GM06990 (cell line): Measurements from ENCODE around the gene OSBP2.
"Not testable (repeated sequence)": the region's sequence is repeated elsewhere in the genome, so short reads cannot be mapped to it uniquely, and the experiment has no call there.

Source experiments
- DNase-seq: peaks from one replicate; pipeline ENCODE4 v3.0.0-alpha.2; 2011; ENCODE audit not compliant: insufficient read length; ENCODE audit errors: extremely low read depth
- H3K27me3 ChIP-seq: replicated peaks from 2 replicates; pipeline ENCODE4 v1.6.0; 2011; ENCODE audit warnings: low read length; ENCODE audit not compliant: control insufficient read depth, insufficient read depth
- H3K36me3 ChIP-seq: 2 replicates; pipeline ENCODE4 v1.5.1; 2011; ENCODE audit warnings: low read length; ENCODE audit not compliant: control insufficient read depth, insufficient read depth
- H3K4me3 ChIP-seq: replicated peaks from 2 replicates; pipeline ENCODE4 v1.5.1; 2011; ENCODE audit warnings: low read depth, mild to moderate bottlenecking, control low read depth, low read length
- TF ChIP-seq, protein P1 (sequence below): IDR thresholded peaks from 2 replicates; pipeline ENCODE4 v1.5.1; 2011; ENCODE audit warnings: low read length, control low read depth, mild to moderate bottlenecking, inconsistent platforms; ENCODE audit not compliant: insufficient read depth, poor library complexity, severe bottlenecking

The OSBP2 gene

GRCh38 chr22:30720263-30720837, 25.7 kb downstream of the OSBP2 start:
- Histone ChIP-seq H3K36me3 (no peaks in the 10 kb centered on the region), H3K27me3 (no peaks in the 10 kb centered on the region), H3K4me3 (no peak overlapping the region)
- DNase-seq = no peak
- TF ChIP-seq, protein P1, sequence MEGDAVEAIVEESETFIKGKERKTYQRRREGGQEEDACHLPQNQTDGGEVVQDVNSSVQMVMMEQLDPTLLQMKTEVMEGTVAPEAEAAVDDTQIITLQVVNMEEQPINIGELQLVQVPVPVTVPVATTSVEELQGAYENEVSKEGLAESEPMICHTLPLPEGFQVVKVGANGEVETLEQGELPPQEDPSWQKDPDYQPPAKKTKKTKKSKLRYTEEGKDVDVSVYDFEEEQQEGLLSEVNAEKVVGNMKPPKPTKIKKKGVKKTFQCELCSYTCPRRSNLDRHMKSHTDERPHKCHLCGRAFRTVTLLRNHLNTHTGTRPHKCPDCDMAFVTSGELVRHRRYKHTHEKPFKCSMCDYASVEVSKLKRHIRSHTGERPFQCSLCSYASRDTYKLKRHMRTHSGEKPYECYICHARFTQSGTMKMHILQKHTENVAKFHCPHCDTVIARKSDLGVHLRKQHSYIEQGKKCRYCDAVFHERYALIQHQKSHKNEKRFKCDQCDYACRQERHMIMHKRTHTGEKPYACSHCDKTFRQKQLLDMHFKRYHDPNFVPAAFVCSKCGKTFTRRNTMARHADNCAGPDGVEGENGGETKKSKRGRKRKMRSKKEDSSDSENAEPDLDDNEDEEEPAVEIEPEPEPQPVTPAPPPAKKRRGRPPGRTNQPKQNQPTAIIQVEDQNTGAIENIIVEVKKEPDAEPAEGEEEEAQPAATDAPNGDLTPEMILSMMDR = no peak

- Histone ChIP-seq H3K4me3 (no peak overlapping the region), H3K36me3 (no peaks in the 10 kb centered on the region), H3K27me3 (no peaks in the 10 kb centered on the region)
- TF ChIP-seq, protein P1 = no peak
- DNase-seq = no peak
These were observed 27.1 kb downstream of the OSBP2 start for GRCh38 chr22:30721741-30722140.

- no peak overlapping the region for H3K4me3 ChIP-seq
- DNase-seq = no peak
- H3K36me3 ChIP-seq = no peaks in the 10 kb centered on the region
- H3K27me3 ChIP-seq = no peaks in the 10 kb centered on the region
- TF ChIP-seq, protein P1 = no peak
These were observed 34.2 kb downstream of the OSBP2 start for GRCh38 chr22:30728826-30729225.

DNA sequence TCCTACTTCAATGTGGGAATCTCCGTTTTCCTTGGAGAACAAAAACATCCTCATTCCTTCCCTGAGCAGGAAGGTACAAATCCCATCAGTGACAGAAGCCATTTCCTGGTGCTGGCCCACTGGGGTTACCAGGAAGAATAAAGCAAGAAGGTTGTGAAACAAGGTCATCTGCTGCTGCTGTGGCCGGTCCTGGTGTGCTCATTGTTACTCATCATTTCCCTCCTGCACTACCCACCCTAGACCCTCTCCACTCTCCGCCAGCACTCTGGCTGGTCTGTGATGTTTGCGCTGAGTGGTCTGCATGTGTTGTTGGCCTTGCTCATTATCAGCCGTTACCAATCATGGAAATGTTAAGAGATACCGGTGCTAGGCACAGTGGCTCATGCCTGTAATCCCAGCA, 37.0 kb downstream of the OSBP2 start:
- Histone ChIP-seq H3K27me3 (no peaks in the 10 kb centered on the region), H3K4me3 (no peak overlapping the region), H3K36me3 (no peaks in the 10 kb centered on the region)
- TF ChIP-seq, protein P1 = no peak
- DNase-seq = no peak

- DNase-seq = no peak
- Histone ChIP-seq H3K36me3 (no peaks in the 10 kb centered on the region), H3K27me3 (no peaks in the 10 kb centered on the region), H3K4me3 (no peak overlapping the region)
- TF ChIP-seq, protein P1 = no peak
These were observed 37.8 kb downstream of the OSBP2 start for GRCh38 chr22:30732426-30732825.

- Histone ChIP-seq H3K27me3 (no peaks in the 10 kb centered on the region), H3K36me3 (no peaks in the 10 kb centered on the region), H3K4me3 (no peak overlapping the region)
- TF ChIP-seq, protein P1 = no peak
- DNase-seq = no peak
These were observed 38.5 kb downstream of the OSBP2 start for GRCh38 chr22:30733181-30733631.

GRCh38 chr22:30740007-30740406, 45.3 kb downstream of the OSBP2 start:
- H3K36me3 ChIP-seq, DNase-seq, H3K4me3 ChIP-seq, H3K27me3 ChIP-seq: not testable (repeated sequence)

GRCh38 chr22:30740511-30740910, 45.8 kb downstream of the OSBP2 start:
- H3K36me3 ChIP-seq, DNase-seq, H3K27me3 ChIP-seq, H3K4me3 ChIP-seq: not testable (repeated sequence)
